HuH-7 (cell line): Measurements from ENCODE around the gene HMGCR.

ENCODE experiments used
- DNase-seq: peaks from one replicate; pipeline ENCODE4 v3.0.0; 2011; ENCODE audit warnings: low spot score

Gene HMGCR

GRCh38 chr5:75340714-75341478 is 3.9 kb downstream of the HMGCR start:
- no peak for DNase-seq

- DNase-seq, result no peak
Observed at GRCh38 chr5:75341934-75342333, 4.9 kb downstream of the HMGCR start.

- DNase-seq, result no peak
Observed at GRCh38 chr5:75342836-75343235, 5.8 kb downstream of the HMGCR start.

DNA sequence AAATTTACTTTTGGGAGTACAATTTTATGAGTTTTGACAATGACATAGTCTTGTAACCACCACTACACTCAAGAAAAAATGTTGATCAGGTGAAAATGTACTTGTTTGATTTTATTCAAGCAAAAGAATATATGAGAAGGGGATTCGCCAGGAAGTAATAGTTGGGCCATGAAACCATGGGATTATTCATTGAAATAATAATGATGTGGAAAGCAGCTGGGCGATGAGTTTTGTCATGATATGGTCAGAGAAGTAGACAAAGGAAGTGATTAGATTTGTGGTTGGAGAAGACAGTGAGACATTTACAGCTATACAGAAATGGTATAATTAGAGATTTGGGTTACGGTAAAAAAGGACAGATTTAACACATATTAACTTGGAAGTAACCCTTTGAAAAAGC is 11.2 kb downstream of the HMGCR start:
- DNase-seq, result no peak

DNA sequence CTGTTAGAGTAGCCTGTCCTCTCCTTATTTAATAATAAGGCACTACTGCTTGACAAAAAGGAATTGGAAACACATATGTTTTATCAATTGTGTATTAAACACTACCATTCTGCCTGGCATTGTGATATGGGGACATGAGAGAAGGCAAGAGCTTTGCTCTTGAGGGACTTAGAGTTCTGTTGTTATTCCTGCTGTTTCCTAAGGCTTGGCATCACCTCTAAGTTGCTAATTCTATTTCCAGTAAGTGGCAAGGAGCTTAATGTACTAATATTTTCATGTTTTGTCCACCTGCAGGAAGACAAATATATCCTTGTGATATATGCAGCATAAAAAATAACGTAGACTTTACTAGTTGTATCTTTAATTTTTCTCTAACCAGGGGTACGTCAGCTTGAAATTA is 12.6 kb downstream of the HMGCR start:
- no peak for DNase-seq

- DNase-seq, result no peak
Observed at GRCh38 chr5:75351139-75351926, 14.3 kb downstream of the HMGCR start.

GRCh38 chr5:75355236-75355635 is 18.2 kb downstream of the HMGCR start:
- DNase-seq, result no peak

GRCh38 chr5:75356719-75357118 is 19.7 kb downstream of the HMGCR start:
- DNase-seq, result no peak

DNA sequence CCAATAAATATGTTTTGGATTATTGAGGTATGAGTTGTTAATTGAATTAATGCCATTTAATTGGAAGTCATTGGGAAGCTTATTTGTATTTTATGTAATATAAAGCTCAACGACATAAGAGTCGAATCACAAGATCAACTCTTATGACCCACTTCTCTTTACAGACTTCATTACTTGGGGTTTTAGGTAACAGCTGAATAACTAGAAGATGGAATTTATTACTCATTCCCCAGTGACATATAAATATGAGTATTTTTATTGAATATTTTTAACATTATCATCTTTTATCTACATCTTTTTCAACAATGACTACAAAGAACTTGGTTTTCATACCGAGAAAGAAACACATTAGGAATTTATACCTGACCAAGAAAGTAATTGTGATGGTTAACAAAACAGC is 21.1 kb downstream of the HMGCR start:
- no peak for DNase-seq

- DNase-seq, result no peak
Observed at GRCh38 chr5:75361310-75361709, 24.3 kb downstream of the HMGCR start.

GRCh38 chr5:75362474-75362975 is 25.5 kb downstream of the HMGCR start:
- no peak for DNase-seq

- DNase-seq, result no peak
Observed at GRCh38 chr5:75363111-75363510, 26.1 kb downstream of the HMGCR start.

DNA sequence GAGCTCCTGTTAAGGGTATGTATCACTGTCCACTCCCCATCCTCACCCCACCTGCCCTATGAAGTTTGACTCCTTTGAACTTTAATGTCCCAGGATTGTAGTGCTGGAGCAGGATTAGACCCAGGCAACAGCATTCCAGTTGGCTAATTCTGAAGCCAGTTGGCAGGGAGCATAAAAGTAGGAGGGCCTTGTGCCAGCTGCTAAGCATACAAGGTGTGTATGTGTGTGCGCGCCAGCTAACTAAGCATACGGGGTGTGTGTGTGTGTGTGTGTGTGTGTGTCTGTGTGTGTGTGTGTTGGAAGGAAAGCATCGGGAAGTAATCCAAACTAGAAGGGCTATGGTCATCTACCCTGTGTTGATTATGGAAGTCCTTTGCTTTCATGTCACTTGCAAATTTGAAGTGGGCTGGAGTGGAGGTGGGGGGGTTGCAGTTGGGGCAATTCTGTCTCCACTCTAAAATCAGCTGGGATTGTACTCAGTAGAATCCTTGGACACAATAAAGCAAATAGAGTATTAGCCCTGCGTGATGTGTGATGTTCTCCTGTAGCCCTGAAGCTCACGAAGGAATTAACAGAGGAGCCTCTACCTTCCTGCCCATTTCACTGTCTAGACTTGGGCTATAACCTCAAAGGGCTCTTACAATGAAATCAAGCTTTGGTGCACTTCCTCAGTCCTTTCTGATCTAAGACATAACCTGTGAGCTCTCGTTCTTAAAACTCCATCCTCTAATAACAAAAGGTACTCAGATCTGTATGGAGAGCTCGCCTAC is 26.9 kb downstream of the HMGCR start:
- no peak for DNase-seq

GRCh38 chr5:75364571-75365280 is 27.7 kb downstream of the HMGCR start:
- DNase-seq, result no peak

- DNase-seq, result no peak
Observed at GRCh38 chr5:75365740-75366139, 28.7 kb downstream of the HMGCR start.

- DNase-seq, result no peak
Observed at GRCh38 chr5:75366787-75367186, 29.8 kb downstream of the HMGCR start.

GRCh38 chr5:75367401-75367800 is 30.4 kb downstream of the HMGCR start:
- no peak for DNase-seq

DNA sequence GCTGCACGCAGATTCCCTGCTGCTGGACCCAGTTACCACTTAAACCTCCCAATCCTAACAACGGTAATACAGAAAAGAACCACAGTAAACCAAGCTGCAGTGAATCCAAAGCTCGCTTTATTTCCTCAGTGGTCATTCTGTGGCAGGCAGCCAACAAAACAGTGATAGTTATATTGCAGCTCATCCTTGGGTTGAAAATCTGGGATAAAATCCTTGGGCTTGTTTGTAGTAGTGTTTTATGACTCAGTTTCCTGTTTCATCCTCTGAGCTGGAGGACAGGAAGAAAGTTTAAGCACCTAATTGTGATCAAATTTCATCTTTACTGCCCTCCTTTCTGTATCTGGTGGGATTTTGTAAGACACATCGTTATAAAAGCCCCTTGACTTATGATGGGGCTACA is 31.4 kb downstream of the HMGCR start:
- no peak for DNase-seq

DNA sequence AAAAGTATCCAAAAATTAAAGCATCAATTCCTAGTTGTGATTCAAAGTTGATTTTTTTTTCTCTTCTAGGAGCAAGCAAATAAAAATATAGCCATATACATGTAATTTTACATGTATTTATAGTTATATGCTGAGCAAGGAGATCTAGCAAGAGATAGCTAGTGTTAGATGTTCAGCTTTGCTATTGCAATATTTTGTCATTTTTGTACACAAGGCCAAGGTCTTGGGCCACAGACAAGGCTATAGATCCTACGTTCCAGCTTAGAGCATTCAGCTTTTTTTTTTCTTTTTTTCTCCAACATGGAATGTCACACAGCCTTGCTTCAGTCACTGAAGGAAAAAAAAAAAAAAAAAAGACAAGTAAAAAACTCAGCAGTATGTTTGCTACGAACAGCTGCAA is 36.8 kb downstream of the HMGCR start:
- no peak for DNase-seq

DNA sequence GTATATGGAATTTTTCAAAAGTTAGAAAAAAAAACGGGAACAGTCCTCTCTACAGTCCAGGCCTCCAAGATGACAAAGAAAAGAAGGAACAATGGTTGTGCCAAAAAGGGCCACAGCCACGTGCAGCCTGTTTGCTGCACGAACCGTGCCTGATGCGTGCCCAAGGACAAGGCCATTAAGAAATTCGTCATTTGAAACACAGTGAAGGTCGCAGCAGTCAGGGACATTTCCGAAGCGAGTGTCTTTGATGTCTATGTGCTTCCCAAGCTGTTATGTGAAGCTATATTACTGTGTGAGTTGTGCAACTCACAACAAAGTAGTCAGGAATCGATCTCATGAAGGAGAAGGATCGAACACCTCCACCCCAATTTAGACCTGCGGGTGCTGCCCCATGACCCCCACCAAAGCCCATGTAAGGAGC is 37.4 kb downstream of the HMGCR start:
- DNase-seq, result no peak

DNA sequence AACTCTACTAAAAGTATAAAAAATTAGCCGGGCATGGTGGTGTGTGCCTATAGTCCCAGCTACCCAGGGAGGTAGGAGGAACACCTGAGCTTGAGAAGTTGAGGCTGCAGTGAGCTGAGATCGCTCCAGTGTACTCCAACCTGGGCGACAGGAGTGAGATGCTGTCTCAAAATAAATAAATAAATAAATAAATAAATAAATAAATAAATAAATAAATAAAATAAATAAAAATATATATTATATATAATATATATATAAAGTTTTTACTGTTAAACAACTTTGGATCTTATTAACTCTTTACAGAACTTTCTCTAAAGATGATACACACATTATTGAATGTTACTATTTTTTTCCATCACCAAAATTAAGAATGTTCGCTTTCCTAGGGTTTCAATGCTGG is 38.4 kb downstream of the HMGCR start:
- no peak for DNase-seq

DNA sequence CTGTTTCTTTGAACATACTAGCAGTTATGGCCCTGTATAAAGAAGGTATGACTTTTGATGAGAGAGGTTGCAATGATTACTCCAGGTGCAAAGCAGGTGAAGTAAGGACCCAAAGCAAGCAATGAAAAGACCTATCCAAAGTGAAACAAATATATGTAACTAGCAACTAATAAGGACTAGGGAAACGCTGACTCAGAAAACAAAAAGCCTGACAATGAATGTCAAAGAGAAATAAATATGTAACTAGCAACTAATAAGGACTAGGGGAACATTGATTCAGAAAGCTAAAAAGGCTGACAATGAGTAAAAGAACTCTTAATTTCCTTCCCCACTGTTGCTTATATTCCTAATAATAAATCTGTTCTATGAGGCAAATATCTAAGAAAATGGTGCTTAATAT is 43.1 kb downstream of the HMGCR start:
- DNase-seq, result no peak
